ENCODE measurements around the gene FYN.
A peak's percentile ranks its signal among the peaks of the same experiment; 100 is the strongest.
"Not testable (repeated sequence)": the region's sequence is repeated elsewhere in the genome, so short reads cannot be mapped to it uniquely, and the experiment has no call there.

Gene FYN

DNA sequence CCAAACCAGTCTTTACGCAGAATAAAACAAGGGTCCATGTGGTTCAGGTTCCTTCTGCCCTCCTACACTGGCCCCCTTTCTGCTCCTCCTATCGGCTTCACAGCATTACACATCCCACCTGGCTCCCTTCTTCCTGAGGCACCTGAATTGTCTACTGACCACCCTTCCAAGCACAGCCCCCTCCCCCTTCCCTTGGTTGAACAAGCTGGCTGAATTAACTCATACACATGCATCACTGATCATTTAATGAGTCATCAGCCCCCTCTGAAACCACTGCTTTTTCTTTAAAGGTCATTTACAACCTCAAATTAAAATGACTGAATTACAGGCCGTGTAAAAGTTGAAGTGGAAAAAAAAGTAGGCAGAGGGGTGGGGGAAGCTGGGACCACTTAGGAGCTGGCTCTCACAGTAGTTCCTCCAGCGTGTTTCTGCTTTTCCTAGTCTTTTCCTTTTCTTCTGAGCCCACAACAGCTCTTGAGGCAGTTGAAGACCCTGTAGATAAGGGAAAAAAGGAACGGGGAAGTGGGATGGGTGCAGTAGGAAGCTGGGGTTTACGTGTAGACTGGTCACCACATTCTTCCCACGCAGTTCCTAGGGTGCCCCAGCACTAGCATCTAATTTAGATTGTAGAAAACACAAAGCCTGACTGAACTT is 67.6 kb downstream of the FYN start:
- DNase-seq: peak; percentile 44

DNA sequence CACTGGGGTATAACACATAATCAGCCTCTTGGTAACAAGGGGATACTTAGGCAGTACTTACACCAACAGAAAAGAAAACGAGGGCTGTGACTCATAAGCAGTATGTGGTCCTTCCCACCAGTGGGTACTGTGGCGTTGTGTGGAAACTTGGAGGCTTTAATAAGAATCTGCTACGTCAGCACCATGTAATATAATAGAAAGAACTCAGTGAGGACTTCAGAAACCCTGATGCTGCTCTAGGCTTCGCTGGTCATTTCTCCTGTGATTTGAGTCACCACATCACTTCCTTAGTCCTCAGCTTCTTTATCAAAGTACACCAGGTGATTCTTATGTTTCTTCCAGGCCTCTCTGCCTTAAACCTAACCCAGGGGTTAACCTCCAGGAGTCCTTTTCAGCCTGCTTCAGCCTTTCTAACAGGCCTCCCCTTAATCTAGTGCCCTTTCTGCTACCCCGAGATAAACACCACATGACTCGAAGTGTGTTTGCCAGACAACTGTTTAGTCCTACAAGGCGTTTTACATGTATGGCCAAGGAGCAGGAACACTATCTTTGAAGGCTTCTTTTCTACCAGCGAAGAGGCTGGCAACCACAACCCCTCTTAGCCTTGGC is 68.5 kb downstream of the FYN start:
- peak; percentile 37 for DNase-seq

DNA sequence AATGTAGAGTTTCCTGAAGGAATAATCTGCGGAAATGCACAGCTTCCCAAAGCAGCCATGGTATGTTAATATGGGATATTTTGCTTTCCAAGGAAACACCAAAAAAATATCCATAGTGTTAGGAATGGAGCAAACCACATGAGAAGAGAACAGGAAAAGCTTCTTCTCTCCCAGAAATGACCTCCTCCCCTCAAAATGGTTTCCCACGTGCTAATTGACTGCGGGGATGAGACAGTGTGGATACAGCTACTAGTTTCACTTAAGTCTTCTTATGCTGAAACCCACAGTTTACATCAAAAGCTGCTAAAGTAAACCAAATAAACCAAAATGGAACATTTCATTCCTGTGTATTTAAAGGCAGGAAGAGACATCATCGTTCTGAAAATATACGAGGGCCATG is 69.4 kb downstream of the FYN start:
- no peak for DNase-seq

DNA sequence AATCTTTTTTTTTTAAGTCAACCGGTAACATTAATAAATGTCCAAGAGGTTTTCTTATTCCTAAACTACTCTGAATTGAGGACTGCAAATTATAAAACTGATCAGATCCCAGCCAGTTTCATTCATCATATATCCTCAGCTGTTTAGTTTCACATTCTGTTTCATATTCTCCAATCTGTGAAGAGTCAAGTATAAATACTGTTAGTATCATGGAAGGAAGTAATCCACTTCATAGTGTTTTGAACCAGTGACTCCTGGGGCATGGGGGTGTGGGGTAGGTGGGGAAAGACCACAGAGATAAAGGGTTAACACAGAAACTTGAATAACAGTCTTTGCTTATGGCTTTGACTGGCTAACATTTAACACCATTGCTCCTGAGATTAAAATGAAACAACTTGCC is 69.9 kb downstream of the FYN start:
- DNase-seq: peak; percentile 35

DNA sequence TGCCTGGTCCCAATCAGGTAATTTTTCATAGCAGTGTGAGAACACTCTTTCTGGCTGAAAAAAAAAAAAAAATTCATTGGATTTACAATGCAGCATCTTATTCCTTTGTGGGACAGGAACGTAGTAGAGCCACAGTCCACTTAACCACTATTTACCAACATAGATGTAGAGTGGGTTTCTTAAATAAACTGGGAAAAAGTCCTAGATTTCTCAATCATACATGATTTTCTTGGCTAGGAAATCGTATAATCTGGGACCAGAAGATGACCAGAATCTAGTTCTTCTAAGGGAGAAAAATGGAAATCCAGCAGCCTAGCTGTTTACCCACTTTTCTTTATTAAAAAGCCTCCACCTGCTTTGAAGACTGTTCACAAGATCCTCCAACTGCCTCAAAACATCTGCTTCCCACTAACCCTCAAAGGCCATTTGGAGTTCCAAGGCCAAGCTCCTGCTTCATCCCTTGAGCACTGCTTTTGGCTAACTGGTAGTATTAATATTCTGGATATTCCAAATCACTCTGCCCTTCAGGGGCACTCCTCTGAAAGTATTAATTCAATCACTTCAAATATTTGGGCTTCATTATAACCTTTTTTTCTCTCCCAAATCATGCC is 70.4 kb downstream of the FYN start:
- no peak for DNase-seq

DNA sequence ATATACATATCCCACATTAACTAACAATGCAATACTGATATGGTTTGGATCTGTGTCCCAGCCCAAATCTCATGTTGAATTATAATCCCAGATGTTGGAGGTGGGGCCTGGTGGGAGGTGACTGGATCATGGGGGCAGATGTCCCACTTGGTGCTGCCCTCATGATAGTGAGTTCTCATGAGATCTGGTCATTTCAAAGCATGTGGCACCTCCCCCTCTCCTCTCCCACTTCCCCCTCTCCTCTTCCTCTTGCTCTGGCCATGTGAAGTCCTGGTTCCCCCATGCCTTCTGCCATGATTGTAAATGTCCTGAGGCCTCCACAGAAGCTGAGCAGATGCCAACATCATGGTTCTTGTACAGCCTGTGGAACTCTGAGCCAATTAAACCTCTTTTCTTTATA is 71.2 kb downstream of the FYN start:
- DNase-seq: no peak

DNA sequence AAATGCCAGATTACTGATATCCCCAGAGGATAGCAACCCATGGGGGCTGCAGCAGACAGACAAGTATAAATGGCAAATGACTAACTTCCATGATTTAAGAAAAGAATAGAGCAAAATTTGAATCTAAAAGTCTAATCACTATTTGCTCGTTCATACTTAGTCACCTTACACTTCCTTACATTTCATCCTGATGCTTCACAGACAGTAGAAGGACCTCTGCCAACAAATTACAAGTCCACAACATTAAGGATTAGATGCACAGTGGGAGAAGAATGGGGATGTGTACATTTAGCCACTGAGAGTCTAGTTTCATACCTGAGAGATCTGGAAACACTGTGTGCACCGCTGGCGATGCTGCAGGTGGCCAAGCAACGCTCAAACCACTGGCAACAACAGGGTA is 72.4 kb downstream of the FYN start:
- DNase-seq: no peak

DNA sequence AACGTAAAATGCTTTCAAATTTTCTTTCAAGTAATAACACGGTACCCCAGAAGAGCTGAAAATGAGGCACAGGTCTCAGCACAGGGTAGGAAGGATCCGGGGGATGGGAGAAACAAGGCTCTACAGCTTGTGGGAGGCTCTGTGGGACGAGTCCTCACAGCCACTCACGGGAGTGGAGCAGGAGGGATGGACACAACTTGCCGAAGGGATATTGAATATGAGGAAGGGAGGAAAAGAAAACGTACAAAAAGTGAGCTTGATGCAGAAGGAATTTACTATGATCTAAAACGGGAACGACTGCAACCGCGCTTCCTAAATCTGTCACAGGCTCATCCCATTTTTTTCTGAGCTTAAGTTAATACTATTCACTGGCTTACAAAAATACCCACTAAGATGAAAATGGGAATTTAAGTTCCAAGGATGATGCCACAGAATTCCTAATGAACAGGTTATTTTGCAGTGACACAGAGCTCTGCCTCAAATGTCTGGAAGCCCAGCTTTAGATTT is 72.9 kb downstream of the FYN start:
- DNase-seq: no peak

DNA sequence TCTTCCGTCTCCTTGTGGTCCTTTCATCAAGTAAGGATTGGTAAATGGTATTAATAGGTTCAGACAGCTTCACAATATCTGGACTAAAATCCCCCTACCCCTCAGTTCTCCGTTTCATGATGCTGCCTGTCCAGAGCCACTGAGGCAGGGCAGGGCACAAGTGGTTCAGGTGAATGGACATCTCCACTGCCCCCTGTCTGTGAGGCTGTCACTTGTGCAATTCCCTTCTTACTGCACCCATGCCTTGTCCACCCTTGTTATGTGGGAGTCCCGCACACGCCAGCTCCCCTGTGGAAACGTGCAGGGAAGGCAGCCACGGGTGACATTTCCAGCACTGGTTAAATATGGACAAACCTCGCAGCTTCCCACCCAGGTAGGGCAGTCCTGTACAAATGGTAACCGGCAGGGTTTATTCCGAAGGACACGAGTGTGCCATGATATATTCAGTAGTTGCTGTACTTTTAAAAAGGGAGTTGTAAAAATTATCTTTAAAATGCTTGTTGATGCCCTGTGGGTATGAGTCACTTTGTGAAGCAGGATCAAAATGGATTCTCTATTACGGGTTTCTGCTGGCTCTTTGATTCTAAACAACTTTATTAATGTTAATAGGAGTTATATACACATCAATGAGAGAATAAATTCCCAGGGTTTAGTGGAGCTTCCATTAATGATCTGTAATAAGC is 73.5 kb downstream of the FYN start:
- no peak for DNase-seq

DNA sequence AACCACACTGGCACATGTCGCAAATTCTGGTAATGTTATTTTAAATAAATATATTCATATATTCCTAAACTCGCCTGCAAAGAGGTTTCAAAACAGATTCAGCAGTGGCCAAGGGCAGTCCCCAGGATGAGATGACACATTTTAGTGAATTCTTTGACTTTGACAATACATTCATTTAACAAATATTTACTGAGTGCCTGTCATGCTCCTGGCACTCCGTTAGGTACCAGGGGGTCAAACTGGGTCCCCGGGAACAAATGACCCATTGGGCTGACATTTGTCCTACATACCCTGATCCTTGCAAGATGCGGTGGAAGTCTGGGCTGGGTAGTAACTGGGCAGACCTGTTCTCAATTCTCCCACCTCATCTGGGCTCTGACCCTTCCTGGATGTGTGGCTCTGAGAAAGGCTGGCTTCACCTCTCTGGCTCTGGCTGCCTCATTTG is 74.9 kb downstream of the FYN start:
- DNase-seq: no peak

DNA sequence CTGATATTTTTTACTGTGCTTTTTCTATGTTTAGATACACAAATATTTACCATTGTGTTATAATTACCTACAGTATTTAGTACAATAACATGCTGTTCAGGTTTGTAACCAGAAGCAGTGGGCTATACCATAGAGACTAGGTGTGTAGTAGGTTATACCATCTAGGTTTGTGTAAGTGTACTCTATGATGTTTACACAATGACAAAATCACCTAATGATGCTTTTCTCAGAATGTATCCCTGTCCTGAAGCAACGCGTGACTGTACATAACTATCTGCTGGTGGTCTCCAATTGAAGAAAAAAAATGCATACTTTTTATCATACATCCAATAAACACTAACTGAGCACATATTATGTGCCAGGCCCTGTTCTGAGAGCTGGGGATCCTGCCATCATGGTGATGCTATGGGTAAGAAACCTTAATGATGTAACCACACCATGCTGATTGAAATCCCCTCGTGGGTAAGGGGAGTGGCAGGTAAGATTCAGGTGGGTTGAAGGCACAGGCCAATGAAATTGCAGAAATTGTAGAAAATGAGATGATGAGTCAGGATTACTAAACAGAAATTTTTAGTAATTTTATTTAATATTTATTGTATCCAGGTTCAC is 76.8 kb downstream of the FYN start:
- no peak for DNase-seq

DNA sequence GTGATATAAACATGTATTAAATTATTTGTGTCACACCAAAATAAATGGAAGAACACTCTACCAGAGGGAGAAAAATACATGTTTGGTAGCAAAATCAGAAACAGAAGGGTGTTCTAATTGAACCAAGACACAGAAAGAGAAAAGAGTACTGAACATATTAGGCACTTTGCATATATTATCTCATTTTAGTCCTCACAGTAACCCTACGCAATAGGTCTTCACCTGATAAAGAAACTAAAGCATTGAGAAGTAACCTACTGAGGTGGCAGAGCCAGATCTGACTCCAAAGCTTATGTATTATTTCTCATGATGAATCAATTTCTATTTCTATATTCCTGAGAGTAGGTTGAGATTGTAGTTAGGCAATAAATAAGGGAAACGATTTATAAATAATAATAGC is 77.7 kb downstream of the FYN start:
- DNase-seq: no peak

DNA sequence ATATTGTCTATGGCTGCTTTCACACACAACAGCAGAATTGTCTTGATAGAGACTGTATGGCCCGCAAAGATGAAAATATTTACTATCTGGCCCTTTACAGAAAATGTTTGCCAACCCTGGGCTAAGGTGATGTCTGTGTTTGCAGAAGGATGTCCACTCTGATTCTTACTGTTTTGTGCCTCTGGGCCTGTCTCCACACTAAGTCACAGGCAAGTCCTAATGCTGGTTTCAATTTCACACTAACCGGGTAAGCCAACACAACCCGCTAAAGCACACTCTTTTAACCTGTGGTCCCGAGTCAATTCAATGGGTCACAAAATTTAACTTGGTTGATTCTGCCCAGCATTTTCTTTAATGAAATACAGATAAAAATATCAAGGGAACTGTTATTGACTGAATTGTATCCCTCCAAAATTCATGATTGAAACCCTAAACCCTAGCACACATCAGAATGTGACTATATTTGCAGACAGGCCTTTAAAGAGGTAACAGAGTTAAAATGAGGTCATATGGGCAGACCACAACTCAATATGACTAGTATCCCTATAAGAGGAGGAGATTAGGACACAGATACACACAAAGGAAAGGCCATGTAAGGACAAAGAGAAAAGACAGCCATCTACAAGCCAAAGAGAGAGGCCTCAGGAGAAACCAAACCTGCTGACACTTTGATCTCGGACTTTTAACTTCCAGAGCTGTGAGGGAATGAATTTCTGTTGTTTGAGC is 78.4 kb downstream of the FYN start:
- DNase-seq: no peak

DNA sequence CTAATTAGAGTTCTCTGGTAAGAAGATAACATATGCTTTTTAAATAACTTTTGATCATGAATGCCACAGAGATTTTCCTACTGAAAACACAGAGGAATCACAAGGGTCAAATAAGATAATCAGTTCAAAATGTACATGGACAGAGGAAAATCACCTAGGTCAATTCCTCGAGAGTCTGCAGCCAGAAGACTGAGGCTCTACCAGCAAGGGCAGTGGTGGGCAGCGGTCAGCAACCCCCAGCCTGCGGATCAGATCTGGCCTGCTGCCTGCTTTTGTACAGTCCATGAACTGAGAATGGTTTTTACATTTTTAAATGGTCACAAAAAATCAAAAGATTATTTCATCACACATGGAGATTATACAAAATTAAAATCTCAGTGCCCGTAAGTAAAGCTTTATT is 79.0 kb downstream of the FYN start:
- DNase-seq: no peak

DNA sequence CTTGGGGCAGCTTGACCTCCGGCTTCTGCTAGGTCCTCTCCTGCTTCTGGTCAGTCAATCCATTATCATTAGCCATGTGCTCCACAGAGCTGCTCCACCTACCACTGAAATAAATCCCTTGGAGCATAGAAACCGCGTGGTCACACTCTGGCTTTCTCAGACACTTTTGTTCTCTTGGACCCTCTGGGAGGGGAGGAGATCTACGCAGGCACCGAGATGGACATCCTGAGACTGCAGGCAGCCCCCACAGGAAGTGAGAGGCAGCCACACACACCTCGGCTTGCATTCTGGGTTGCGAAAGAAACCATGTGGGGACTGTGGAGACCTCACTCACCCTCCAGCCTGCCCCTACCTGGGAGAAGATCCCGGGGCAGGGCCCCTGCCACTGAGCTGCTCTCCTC is 79.5 kb downstream of the FYN start:
- DNase-seq: no peak

DNA sequence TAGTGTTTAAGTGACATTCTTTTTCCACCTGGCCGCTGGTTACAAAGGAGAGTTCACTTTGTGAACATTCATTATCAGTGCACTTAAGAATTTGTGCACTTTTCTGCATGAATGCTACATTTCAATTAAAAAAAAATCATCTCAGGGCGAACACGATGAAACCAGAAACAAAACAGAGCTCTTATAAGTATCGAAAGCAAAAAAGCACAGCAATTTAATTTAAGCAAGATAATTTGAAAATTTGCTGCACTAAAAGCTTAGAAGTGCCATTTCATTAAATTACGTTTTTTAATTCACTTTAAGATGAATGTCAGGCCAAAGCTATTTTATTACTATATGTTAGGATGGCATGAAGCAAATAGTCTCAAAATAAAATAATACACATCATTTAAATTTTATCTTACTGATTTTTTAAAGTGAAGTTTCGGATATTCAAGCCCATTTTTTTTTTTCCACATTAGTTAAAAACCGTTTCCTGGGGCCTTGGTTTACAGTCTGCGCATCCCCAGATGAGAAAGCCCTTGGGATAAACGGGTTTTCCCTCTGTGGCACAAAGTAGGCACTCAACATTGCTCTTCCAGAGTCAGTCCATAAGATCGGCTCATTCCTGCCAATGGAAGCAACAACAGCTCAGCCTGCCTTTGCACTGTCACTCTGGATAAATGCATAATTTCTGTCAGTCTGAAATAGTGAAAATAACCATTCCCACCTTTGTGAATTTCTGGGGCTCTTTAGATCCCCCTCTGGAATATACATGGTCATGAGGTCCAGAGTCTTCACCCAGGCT is 80.1 kb downstream of the FYN start:
- DNase-seq: no peak

DNA sequence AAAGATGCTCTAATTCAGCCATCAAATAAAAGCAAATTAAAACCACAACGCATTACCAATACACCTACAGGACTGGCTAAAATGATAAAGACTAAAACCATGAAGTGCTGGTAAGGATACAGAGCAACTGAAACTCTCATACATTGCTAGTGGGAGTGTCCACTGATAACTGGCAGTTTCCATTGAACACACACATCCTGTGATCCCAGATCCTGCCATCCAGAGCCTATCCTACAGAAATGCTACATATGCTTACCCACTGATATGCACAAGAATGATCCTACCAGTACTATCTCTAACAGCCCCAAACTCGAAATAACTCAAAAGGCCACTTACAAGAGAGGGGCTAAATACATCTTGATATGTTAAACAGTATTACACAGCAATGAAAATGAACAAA is 81.0 kb downstream of the FYN start:
- DNase-seq: no peak

DNA sequence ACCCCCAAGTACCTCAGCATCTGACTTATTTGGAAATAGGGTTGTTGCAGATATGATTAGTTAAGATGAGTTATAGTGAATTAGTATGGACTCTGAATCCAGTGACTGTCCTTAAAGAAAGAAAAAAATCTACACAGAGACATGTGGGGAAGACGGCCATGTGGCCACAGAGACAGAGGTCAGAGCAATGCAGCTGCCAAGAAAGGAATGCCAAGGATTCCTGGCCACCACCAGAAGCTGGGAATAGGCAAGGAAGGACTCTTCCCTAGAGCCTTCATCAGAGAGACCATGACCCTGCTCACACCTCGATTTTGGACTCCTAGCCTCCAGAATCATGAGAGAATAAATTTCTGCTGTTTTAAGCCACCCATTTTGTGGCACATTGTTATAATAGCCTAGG is 81.8 kb downstream of the FYN start:
- no peak for DNase-seq

DNA sequence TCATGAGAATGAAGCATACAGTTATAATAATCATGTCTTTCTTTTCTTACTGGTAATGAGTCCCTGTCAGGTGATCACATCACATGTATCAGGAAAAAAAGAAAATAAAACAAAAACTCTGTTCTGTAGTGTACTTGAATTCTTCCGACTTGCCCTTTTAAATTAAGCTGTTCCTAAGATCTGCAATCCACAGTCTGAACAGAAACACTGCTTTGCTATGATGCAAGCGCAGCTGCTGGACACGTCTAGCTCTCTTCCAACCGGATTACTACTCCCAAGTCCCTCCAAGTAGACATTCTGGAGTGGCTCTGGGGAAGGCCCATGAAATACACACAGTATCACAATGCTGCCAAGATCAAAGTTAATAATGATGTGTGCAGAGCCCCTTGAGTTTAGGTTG is 83.7 kb downstream of the FYN start:
- DNase-seq: no peak

DNA sequence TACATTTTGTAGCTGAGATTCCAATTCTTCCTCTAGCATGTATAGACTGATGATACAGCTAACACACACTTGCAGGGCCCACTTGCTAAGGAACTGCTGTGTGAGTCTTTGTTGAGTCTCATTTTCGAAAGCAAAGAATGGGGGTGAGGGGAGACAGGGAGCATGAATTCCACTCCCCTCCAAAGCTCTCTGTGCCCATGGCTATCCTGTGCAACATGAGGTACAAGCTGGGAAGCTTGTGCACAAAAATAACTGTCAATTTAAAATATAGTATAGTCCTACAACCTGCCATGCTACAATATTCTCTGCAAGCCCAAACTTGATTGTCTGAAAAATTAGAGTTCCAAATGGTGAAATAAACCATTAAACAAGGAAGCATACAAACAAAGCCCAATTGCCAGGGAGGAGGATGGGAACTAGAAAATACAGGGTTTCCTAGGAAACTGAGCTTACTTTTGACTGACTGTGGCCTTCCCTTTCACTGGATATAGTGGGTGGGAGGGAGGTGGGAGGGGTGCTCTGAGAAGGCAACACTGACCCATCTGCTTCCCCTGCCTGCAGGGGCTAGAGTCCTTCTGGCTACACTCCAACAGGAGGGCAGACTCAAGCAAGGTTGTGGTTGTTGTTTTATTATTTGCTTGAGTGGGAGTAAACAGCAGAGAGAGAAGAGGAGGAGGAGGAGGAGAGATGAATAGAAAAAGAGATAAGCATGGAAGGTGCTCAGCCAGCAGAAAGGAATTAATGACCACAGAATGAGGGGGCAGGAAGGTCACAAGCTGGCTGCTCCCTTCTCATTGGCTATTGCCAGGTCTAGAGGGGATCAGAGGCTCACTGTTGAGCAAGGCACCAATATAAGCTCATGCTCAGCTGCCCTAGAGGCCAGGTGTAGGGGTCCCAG is 84.6 kb downstream of the FYN start:
- no peak for DNase-seq

DNA sequence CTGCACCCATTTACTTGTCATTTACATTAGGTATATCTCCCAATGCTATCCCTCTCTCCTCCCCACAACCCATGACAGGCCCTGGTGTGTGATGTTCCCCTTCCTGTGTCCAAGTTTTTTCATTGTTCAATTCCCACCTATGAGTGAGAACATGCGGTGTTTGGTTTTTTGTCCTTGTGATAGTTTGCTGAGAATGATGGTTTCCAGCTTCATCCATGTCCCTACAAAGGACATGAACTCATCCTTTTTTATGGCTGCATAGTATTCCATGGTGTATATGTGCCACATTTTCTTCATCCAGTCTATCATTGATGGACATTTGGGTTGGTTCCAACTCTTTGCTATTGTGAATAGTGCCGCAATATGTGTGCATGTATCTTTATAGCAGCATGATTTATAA is 87.1 kb downstream of the FYN start:
- DNase-seq: not testable (repeated sequence)

Measured in stimulated activated CD4-positive, alpha-beta T cell treated with anti-CD3 and anti-CD28 coated beads, Interleukin-4, amount 100 ng/mL, for 1 hour (primary cell).